ENCODE data around the gene CHST9.
"Not testable (repeated sequence)": the region's sequence is repeated elsewhere in the genome, so short reads cannot be mapped to it uniquely, and the experiment has no call there.

CHST9 gene

DNA sequence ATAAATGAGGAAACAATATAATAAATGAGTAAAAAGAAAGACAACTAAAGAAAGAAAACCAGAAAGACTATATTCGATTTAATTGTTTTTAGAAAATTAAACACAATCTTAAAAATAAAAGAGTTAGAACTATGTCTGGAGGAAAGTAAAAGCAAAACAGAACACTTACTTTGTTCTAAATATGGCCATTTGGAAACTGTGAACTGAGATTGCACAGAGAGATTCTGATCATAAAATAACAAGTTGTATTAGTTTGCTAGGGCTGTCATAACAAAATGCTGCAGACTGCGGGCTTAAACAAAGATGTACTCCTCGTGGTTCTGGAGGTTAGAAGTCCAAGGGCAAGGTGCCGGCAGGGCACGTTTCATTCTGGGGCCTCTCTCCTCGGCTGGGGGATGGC lies 191.5 kb downstream of the CHST9 start:
- no peak for DNase-seq

DNA sequence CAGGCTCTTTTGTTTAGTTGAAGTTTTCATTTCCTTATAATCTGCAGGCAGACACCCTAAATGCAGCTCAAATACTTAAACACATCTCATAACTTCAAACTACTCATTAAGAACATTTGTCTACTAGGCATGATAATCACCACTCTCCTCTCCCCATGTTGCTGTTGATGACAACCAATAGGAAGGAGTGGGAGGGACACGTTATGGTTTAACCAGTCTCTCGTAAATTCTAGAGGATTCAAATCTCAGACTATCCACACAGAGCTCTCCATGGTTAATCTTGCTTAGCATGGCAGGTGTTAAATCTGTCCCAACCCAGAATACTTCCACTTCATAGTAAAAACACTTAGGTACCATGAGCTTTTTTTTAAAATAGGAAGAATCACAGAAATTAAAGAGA lies 192.2 kb downstream of the CHST9 start:
- DNase-seq: no peak

DNA sequence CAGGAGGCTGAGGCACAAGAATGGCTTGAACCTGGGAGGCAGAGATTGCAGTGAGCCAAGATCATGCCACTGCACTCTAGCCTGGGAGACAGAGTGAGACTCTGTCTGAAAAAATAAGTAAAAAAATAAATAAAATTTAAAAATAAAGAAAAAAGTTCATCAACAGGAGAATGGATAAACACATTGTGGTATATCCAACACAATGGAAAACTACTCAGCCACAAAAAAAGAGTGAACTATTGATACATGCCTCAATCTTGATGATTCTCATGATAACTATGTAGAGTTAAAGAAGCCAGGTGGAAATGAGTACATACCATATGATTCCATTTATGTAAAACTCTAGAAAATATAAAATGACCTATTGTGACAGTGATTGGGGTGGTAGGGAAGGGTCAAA lies 195.3 kb downstream of the CHST9 start:
- no peak for DNase-seq

DNA sequence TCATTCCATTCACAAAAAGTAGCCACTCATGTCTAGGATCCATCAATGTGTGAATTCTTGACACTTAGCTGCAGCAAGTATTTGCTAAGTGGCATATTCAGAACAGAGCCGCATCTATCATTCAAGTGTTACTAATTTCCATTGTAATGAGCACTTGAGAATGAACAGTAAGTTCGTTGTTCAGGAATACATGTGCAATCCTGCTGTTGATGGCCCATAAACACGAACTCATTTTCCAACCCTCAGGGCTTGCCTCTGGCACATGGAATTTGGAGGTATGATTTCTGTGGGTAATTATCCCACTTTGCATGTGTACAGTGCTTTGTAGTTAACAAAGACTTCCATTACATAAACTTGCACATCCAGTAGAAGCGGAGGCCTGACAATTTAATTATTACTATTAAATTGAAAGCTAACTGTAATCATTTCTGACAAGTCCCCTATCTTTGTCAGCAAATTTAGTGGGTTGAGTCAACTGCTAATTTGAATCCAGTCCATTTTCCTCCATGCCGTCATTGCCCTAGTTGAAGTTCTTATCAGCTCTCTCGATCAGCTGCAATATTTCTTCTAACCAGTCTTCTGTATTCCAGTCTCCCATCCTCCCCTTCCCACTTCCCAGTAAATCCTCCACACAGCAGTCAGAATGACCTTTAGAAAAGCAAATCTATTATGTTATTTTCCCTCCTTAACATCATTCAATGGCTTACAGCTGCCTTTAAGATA lies 203.6 kb downstream of the CHST9 start:
- no peak for DNase-seq

DNA sequence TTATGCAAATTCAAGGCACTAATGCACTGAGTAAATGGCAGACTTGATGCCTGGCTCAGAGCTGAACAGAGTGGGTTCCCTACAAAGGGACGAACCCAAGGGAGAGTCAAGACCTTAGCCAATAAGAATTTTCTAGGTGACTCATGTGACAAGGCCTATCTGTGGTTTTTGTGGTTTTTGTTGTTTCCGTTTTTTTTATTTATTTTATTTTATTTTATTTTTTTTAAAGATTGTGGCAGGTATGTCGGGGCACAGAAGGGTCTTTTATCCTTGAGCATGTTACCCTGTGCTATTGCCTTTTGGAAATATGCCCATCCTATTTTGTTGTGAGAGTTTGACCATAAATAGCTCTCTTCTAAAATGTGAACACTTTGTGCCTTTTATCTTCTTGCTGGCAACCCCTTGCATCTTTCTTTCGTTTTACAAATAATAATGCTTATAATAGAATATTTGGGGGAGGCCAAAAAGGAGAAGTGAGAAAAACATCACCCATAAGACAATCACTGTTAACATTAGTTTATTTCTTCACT lies 206.2 kb downstream of the CHST9 start:
- DNase-seq: no peak

DNA sequence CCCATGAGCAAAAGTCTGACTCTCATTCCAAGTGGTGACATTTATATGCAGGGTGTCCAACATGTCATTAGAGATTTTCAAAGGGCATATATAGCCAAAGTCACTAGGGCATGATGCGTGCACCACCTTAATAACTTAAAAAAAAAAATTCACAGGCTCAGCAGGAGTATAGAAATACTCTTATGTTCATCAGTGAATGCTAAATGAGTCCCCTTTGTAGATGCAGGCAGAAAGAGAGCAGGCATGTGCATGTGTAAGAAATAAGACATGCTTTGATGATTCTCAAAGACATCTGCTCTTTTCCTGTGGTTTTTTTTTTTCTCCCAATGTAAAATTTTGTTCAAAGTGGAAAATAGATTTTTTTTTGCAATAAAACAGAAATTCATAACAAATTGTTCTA lies 207.3 kb downstream of the CHST9 start:
- no peak for DNase-seq

DNA sequence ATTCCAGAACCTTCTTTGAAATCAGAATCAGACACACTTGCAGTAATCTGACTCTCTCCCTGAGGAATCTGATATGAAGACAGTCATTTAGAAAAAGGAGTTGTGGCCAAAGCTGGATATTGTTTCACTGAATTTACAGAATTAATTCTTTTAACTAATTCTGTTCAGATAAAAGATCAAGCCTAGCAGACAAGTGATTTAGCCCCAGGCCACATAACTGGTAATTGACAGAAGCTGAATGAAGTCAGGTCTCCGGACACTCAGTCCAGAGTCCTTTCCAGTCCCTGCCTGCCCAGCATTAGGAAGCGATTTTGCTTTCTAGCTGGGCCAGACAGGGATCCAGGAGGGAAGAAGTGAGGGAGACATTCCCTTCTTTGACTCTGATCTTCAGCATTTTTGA lies 208.9 kb downstream of the CHST9 start:
- no peak for DNase-seq

DNA sequence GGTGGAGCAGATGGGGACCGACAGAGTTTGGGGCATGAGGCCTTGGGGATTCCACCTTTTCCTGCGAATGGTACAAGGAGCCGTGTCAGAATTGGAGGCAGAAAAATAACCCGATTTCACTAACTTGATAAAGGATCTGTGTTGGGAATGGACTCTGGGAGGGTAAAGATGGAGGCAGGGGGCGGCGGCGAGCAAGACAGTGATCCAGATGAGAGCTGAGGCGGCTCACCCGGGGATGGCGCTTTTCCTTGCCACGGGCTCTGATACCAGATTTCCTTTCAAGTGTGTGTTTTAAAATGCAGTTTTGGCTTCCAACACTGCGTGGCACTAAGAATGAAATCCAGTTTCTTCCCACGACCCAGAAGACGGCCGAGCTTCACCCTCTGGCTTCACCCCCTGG lies 212.6 kb downstream of the CHST9 start:
- not testable (repeated sequence) for DNase-seq

DNA sequence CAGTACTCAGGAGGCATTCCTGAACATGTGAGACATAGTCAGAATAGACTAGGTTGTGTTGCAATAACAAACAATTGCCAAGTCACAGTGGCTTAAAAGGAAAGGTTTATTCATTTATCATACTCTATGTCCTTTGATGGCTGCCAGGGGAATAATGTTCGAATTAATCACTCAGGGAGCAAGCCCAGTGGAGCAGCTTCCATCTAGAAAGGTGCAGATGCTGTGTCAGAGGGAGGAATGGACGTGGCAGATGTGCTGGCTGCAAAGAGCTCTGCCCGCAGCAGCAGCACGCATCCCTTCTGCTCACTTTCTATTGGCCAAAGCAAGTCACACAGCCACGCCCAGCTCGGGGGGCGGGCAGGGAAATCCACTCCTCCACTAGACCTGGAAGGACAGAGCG lies 213.7 kb downstream of the CHST9 start:
- DNase-seq: no peak

DNA sequence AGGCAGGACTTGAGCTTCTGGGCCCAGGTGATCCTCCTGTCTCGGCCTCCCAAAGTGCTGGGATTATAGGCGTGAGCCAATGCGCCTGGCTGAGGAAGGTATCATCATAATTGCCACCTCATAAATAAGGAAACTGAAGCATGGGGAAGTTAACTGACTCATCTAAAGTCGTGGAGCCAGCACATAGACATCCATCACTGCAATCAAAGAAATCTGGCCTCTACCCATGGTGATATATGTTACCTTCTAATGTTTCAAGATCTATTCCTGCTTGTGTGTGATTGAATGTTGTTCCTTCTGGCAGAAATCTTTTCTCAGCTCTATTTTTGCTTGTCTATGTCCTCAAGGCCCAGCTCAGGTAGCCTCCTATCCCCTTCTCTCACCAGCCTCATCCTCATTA lies 214.5 kb downstream of the CHST9 start:
- DNase-seq: no peak

DNA sequence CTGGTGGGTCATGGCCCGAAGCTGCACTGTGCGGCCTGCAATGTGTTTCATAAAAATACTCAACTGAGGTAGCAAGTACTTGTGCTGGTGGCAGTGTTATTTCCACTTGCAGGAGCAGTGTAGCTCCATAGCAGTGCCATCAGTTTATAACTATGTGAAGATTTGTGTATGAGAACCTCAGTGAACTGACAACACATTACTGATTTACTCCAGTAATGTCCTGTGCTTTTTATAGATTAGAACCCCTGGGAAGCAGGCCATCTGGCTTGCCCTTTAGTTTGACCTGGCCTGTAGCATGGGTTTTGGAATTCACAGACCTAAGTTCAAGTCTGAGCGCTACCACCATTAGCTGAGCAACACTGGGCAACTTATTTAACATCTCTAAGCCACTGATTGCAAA lies 219.9 kb downstream of the CHST9 start:
- DNase-seq: no peak

DNA sequence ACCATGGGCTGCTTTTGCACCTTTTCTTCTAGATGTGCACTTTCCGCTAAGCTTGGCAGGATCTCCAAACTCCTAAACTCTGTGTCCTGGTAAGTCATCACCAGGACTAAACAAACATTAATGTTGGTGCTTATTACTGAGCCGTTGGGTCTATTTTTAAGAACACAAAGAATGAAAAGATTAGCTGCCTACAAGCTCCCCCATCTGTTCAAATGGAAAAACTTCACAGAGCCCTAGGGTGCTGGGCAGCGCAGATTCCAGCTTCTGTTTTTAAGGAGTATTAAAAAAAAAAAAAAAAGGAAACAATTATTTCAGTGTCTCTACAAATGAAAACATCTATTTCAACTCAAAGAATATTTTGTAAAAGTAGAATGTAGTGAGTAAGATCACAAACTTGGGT lies 221.8 kb downstream of the CHST9 start:
- no peak for DNase-seq

DNA sequence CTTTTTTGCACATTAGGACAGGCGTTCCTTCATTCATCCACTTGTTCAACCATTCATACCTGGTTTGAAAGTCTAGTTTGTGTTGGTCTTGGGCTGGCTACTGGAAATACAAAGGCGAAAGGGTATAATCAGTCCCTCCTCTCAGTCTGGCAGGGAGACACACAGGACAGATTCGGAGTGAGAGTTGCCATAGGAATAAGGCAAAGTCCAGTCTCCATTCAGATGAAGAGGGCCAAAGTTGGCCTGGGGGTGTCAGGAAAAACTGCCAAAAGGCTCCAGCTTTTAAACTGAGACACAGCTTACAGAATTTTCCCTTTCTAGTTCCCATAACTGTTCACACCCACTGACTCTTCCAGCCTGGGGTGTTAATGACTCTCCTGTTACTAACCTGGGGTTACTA lies 223.3 kb downstream of the CHST9 start:
- DNase-seq: no peak

DNA sequence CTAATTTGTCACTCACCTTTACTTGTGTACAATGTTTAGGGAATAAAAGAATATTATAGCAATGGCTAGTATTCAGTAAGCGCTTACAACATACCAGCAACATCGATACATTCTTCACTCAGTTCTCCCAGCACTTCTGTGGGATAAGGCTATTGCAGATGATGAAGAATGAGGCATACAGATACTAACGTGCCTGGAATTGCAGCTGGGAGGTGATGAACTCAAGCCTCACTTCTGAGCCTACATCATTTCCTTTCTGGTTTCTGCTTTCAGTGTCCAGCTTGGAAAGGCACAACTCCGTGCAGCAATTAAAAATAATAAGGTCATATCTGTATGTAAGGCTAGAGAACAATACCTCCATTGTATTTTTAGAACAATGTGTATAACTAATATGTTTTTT lies 224.2 kb downstream of the CHST9 start:
- DNase-seq: no peak

DNA sequence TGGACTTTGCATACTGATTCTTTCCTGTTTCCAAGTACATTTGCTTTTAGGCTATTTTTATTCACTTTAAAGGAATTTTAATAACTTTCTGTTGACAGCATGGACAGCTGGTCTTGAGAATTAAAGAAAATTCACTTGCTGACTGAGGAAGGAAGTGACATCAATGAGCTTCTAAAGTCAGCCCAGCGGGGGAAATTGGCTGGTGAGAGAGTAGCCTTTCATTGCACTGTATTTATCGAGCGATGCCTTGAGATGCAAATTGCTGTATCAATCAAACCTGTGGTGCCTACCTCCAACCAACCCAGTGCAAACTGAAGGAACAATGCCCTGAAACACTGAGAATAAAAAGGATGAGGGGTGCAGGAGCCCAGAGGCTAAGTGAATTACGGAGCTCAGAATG lies 228.2 kb downstream of the CHST9 start:
- DNase-seq: no peak

DNA sequence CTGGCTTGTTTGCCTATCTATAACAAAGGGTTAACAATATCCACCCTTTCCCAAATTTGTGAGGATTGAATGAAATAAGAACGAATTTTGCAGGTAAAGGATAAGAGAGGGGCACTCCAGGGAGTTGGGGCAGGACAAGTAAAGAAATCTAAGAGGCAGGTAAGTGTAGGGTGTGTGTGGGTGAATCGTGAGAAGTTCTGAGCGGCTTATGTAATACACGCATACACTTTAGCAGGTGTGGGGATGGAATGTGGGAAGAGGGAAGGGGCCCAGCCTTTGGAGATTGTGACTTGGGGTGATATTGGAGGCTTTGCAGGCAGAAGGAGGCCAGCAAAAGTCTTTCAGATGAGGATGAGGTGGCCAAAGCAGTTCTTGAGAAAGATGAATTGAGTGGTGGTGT lies 236.4 kb downstream of the CHST9 start:
- DNase-seq: no peak

DNA sequence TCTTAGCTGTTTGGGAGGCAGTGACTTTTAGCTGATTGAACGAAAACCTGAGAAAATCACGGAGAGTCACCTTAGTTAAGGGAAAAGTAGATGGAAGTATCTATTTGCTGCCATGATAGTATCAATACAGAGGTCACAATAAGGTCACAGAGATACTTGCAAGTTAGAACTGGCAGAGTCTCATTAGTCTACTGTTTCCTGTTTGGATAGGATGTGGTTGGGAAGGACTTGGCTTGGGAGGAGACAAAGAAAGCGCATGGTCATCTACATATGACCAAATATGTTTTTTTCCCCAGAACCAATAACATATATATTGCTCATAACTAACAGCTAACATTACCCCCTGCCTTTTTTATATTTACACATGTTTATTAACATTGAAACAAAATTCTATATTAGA lies 241.2 kb downstream of the CHST9 start:
- no peak for DNase-seq

DNA sequence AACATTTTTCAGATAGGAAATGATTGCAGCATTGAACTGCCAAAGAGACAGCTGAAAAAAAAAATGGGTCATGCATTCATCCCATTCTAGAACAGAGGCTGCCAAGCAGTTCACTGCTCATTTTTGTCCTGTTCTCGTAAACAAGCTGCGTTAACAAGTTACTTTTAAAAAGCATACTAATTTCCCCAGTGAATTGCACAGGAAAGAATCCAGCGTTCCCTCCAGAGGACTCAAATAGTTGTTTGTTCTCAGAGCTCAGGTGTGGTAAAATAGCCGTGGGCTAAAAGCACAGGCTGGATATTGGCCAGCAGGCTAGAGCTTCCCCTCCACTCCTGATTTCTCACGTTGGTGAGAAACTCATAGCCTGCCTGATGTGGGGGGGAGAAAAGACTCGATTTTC lies 243.5 kb downstream of the CHST9 start:
- no peak for DNase-seq

DNA sequence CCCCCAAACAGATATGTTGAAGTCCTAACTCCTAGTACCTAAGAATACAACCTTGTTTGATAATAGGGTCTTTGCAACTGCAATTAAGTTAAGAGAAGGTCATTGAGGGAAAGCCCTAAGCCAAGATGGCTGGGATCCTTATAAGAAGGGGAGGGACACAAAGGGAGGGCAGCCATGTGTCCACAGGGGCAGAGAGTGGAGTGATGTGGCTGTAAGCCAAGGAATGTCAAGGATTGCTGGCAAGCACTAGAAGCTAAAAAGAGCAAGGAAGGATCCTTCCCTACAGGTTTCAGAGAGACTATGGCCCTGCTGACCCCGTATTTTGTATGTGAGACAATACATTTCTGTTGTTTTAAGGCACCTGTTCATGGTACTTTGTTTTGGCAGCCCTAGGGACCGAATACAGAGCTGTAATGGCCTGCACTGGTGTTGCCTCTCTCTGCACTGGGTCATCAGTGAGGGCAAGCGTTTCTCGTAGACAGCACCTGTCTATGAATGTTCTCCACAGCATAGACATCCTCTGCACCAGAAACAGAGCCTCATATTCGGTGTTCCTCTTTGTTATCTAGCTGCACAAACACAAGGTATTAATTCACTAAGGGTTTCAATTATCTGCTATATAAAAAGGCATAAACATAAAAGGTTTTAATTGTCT lies 244.2 kb downstream of the CHST9 start:
- DNase-seq: no peak

DNA sequence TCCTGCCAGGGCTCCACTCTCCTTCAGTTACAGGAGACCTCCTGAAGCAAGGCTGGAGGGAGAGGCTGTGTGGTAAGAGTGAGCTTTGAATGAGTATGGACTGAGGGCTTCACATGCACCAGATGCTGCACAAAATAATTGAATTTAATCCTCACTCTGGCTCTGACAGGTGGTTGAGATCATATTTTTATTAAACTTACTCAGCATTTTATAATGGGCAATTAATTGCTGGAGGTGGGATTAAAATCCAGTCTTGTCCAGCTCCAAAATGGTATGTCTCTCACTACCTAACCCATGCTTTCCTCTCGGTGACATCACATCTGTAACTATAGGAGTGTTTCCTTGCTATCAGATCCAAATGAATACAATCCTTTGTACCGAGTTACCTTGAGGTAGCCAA lies 253.4 kb downstream of the CHST9 start:
- DNase-seq: no peak

DNA sequence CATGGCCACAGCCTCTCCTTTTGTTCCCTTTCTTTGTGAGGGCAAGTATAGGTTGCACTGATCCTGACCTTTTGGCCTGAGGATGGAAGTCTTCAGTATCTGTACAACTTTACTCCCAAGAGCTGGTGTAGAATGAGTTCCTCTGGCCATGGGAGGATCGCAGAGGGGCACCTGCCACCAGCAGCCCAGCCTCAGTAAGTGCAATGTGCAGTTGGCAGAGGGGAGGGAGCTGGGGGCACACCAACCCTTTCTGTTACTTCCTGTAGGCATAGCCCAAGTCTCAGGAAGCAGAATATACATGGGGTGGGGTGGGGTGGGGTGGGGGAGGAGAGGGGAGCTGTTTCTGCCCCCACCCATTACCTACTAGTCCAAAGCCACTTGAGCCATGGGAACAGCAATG lies 254.5 kb downstream of the CHST9 start:
- DNase-seq: no peak

DNA sequence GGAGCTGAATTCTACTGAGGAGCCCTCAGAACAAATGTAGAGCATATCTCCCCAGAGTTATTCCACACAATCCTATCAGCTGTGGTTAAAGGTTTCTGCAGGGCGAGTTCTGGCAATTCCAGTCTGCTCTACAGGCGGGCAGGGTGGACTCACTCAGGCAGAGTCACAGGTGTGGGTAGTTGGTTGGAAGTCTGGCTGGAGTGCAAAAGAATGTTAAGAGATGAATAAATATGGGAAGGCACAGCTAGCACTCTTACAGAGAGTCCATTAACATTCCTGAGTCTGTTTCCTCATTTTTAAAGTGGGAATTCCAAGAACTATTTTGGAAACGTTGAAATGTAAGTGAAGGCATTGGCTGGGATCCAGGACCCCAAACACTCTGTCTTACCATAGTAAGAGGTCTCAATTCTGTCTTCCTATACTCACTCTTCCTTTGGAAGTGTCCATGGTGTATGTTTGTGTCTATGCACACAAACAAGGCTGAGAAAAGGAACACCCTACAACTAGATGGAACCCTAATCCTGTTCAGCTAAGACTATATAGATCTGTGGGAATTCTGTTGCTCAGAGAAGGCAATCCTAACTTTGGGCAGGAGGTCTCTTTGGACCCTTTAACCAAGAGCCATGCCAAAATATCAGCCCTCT lies 256.3 kb downstream of the CHST9 start:
- DNase-seq: no peak

DNA sequence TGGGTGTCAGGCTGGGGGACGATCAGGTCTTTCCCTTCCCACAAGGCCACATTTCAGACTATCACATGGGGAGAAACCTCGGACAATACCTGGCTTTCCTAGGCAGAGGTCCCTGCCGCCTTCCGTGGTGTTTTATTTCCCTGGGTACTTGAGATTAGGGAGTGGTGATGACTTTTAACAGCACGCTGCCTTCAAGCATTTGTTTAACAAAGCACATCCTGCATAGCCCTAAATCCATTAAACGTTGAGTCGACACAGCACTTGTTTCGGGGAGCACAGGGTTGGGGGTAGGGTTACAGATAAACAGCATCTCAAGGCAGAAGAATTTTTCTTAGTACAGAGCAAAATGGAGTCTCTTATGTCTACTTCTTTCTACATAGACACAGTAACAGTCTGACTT lies 257.3 kb downstream of the CHST9 start:
- DNase-seq: not testable (repeated sequence)

DNA sequence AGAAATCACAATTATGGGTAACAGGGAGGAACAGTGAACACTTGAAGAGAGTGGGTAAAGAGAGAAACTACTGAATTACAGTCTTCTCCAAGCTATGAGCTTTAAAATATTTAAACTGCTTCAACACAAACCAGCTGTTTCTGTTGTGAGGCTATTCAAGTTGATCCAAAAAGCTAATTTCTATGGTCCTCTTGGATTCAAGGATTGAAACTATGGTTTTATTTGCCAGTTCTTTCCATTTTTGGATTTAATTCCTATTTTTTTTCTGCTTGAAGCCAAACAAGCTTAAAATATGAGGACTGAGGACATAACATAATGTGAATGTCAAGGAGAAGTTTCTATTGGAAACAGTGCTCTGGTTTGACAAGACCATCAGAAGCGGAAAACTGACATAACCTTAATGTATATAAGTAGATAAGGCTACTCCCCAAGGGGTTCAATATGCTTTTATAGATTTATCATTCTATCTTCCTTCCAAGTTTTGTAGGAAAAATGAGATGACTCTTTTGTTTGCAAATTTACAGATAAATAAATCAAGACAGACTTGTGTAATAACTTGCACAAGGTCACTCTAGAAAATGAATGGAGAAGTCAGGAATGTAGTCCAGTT lies 258.9 kb downstream of the CHST9 start:
- DNase-seq: no peak
